GM19324 (cell line): Measurements from ENCODE around the gene PXT1.

Source experiments
- ATAC-seq: cut with Tn5 transposase; IDR thresholded peaks from one replicate; pipeline ENCODE4 v1.9.1; 2021; ENCODE audit warnings: mild to moderate bottlenecking, moderate library complexity; ENCODE audit not compliant: unreplicated experiment, low FRiP score

Gene PXT1

DNA sequence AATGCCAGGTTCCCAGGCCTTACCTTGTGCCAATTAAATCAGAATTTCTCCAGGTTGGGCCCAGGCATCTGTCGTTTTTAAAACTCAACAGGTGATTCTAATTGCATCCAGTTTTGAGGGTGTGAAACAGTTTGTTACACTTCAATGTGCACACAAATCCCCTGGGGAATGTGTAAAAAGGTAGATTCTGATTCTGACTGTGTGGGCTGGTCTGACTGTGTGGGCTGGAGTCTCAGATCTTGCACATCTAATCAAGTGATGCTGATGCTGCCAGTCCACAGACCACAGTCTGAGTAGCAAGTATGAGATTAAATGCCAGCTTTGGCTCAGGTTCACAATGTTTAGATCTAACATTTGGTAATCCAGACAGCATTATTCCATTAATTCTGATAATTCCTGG is 42.7 kb downstream of the PXT1 start:
- ATAC-seq: no peak

DNA sequence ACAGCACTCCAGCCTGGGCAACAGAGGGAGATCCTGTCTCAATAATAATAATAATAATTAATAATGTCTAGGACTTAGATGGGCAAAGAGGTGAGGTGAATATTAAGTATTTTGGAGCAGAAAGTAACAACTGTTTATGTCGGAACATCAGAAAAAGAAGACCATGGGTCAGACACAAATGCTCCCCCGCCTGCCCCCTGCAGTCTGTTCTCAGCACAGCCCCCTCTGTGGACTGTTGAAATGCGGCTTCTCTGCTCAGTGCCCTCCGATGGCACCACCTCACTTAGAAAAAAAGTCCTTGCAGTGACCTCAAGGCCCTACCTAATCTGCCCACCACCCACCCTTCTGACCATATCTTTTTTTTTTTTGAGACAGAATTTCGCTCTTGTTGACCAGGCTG is 50.0 kb downstream of the PXT1 start:
- ATAC-seq: no peak

DNA sequence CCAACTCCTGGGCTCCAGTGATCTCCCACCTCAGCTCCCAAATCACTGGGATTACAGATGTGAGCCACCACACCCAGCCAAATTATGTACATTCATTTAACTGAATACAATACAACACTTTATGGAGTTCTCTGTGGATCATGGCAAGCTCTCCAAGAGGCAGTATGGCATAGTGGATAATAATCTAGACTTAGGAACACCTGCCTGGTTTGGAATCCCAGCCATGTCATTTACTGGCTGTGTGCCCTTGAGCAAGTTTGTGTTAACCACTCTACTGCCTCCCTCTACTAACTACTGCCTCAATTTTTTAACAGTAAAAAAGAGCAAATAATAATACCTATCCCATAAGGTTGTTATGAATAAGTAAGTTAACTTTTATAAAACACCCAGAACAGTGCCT is 53.3 kb downstream of the PXT1 start:
- ATAC-seq: no peak

DNA sequence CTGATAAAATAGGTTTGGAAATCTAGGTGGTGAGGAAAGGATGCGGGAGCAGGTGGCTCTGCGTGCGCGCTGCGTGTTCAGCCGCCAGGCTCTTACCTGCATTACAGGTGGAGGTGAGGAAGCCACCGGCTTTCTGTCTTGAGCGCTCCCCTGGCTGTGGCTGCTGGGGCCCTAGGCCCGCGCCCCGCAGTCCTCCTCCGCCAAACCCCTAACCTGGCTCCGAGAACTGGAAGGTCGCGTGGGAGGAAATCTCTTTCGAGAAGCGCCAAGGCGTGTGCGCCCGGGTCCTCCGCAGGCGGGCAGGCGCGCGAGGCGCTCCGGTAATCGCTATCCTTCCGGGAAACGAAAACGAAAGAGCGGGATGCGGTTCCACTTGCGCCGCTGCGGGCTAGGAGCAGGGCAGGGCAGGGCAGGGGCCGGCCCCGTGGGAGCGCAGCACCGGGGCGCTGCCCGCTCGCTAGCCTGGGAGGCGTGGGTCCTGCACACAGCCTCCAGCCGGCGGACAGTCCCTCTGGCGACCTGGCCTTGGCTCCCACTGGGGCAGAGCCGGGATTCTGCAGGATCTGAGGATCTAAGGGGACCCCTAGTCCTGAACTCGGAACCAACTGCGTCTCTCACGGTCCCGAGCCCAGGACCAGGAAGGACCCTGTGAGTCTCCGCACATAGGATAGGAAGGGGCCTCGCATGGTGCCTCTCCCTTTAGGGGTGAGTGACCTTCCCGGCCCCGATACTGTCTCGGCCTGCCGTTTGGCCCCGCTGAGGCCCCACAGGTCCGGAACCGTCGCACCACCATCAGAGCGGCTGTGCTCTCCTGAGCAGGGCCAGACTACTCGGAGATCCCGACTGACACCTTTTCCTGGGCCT is 55.0 kb downstream of the PXT1 start, which contains the start of gene ETV7:
Gene ETV7, minus strand, starts transcription at position 230 of the 864 bp plus-strand sequence. Its CDS starts 128 bp downstream, at position 102.
- ATAC-seq: peak; percentile 58

DNA sequence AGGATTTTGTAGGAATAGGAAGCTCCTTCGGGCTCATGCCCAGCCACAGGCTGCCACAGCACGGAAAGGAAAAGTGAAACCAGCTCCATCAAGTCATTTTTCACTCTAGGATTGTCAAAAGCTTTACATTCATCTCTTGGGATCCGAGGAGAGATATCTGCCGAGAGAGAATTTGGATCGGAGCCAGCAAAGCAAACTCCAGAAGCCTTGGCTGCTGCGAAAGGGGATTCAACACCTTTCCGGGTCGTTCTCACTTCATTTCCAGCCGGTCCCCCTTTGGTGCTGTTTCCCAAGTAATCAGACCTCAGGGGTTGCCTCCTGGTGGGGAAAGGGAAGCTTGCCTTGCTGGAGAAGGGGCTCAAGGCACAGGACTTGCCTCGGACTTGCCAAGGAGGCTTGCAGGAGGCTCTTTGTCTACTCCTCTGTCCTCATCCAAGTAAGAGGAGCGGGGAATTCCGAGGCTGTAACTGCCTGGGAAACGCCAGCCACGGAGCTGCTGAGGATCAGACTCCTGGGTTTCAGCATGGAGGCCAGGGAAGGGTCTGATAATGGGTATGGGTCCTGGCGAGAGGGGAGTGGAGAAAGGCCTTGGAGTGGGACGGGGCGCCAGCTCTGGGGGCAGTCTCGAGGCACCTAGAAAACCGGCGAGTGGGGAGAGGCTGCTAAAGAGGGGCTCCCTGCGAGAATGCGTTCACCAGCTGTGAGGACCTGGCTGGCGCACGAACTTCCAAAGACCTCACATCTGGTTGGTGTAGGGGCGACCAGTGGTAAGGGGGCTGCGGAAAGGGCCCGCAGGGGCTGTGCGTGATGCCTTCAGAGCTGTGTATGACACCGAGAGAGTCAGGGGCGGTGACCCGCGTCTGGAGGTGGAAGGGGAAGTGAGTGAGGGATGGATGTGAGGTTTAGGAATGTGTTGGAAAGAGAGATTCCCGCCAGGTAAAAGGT is 55.9 kb downstream of the PXT1 start:
- peak; percentile 19 for ATAC-seq

DNA sequence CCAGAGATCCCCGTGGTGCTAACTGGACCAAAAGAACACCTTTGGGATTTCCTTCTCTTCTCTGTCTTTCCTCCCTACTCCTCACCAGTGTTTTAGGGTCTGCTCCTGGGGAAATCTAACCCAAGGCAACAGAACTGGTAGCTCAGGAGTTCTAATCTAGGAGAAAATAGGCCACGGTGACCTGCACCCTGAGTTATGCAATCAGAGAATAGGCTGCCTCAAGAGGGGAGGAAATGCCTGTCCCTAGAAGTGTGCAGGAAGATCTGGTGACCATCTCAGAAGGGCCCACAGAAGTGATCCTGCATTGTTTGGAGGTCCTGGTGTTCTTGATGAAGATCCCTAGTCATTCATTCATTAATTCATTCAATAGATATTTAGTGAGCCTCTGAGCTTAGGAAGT is 58.6 kb downstream of the PXT1 start:
- no peak for ATAC-seq

DNA sequence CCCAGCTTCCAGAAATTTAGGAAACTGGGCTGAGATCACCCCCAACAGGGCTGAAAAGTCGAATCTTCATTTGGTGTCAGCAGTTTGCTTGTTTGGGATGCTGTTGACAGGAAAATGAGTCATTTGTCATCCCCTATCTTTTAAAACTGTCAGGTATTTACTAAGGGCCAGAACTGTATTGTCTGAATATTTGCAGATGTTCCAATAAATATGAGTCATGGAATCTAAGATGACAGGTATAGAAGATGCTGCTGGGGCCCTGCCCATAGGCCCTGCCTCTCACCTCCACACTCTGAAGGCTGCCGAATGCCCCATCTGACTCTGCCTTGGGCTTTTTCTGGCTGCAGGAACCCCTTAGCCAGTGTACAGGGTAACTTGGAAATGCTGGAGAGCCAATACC is 59.0 kb downstream of the PXT1 start:
- no peak for ATAC-seq

DNA sequence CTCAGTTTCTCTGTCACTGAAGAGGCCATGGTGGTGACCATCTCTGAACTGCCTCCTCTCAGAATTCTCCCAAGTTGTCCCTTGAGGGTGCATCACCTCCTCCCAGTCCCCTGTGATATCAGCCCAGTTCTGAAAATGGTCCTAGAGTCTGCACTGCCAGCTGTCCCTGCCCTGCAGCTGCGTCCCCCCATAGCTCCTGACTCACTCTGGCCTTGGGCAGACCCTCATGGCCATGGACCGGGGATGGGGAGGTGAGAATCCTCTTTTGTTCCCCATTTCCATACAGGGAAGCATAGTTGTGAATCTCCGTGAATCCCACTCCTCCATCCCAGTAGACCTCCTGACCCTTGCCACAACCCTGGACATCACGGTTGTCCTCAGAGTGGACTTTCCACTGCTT is 59.7 kb downstream of the PXT1 start:
- ATAC-seq: no peak

DNA sequence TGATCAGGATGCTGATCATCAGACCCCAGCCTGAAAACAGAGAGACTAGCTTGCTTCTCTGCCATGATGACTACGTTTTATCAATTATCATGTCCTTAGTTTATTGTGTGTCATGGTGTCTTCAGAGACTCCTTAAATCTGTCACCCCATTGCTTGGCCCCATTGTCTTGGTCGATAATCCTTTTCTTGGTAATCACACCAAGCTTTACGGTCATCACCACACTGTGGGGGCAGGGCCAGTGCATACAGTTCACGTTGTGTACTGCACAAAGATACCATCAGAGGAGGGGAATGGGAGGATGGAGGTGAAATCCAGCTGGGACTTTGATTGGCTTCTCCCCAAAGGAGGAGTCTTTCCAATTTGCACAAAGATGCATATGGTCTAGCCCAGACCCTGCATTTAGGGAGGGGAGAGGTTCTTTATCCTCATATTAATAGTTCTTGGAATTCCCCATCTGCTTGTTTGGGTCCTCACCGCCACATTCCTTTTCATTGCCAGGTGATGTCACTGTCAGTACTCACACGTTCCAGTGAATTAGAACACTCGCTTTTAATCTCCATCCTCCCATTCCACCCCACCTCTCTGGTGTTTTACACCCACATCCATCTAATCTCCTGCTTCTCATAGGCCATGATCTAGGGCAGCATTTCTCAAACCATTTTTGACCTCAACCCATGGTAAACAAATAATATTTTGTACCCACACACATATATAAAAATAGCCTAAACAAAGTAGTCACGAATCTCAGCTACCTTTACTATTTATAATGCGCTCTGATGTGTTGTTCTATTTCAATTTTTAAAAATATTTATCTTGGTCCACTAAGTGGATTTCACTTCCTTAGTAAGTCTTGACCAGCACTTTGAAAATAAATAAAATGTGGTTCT is 60.9 kb downstream of the PXT1 start:
- peak; percentile 53 for ATAC-seq

DNA sequence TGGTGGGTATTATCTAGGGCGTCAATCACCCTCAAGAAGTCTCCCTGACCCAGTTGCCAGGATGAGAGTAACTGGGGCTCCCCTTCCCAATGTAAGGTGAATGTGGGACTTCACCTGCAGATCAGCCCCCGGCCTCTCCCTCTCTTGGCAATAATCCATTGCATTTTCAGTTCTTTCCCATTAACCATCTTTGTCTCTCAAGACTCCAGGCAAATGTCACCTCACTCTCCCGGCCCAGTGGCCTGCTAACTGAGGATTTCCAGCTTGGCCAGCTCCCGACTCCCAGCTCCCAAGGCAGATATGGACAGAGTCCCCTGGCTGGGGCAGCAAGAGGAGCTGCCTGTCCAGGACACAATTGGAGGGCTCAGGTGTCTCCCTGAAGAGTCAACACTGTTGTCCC is 62.5 kb downstream of the PXT1 start:
- no peak for ATAC-seq

DNA sequence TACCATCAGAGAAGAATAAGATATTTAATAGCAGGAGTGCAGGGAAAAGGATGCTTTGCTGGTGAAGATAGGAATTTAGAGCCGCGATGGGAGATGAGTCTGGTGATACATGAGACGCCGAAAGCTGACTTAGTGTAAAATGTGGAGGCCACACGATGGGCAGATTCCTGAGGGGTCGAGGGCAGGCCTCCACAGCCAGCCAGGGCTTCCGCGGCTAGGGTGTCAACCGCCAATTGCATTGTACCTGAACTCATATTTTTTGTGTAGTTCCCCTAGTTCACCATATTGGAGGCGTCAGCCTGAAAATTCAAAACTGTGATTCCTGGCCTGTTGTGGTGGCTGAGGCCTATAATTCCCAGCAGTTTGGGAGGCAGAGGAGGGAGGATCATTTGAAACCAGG is 63.7 kb downstream of the PXT1 start:
- ATAC-seq: no peak

DNA sequence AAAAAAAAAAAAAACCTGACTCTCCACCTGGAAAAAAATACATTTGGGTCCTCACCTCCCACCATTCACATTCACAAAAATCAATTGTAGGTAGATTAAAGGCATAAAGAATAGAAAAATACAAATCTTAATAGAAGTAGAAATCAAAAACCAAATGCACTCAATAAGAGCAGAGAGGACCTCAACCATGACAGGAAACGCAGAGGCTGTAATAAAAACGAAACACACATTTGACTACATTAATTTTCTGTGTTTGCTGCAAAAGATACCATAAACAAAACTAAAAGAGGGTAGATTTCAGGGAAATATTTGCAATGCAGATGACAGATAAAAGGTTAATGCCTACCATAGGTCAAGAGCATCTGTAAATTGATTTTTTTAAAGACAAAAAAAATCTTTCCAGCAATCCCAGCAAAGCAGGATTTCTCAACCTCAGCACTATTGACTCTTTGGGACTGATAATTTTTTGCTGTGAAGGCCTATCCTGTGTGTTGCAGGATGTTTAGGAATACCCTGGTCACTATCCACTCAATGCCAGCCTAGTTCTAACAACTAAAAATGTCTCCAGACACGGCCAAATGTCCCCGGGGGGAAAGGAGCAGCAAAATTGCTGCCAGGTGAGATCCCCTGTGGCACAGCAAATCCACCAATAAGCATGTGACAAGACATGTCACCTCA is 64.3 kb downstream of the PXT1 start:
- no peak for ATAC-seq

DNA sequence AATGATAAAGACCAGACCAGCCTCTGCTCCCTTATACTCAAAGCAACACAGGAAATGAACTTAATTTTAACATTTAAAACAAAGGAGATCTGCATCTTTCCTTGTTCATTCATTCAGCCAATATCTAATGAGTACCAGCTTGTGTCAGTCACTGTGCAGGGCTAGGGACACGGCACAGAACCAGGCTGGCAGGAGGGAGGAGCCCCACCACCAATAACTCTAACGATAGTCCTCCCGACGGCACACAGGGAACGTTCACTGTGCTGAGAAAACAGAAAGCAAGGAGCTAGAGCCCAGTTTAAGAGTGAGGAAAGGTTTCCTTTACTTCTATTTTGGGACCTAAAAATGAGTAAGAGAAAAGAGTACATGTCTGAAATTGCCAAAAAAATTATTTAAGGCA is 65.1 kb downstream of the PXT1 start:
- no peak for ATAC-seq

DNA sequence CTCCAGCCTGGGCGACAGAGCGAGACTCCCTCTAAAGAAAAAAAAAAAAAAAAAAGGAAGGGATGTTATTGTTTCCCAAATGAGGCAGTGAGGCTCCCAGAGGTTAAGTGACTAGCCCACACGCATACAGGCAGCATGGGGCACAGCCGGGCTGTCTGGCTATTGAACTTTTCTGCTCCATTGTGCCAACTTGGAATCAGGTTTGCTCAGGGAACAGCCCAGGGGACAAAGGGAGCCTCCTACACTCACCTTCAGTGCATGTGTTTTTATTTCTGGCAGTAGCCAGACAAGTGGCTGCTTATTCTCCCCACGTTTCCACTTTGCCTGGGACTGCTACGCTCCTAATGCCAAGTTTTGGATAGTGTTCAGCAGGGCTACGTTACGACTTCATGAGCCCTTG is 65.9 kb downstream of the PXT1 start:
- ATAC-seq: no peak

DNA sequence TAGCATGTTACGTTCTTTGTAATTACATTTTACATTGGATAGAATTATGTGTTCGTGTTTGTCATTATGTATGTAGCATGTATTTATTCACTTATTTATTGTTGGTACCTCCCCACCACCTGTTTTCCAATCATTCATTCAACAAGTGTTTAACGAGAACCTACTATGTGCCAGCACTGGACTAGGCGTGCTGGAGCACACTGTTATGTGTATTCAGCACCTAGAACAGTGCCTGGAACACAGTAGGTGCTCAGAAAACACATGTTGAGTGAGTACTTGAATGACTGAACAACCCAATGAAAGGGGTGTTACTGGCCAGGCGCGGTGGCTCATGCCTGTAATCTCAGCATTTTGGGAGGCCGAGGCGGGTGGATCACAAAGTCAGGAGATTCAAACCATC is 66.5 kb downstream of the PXT1 start:
- ATAC-seq: no peak

DNA sequence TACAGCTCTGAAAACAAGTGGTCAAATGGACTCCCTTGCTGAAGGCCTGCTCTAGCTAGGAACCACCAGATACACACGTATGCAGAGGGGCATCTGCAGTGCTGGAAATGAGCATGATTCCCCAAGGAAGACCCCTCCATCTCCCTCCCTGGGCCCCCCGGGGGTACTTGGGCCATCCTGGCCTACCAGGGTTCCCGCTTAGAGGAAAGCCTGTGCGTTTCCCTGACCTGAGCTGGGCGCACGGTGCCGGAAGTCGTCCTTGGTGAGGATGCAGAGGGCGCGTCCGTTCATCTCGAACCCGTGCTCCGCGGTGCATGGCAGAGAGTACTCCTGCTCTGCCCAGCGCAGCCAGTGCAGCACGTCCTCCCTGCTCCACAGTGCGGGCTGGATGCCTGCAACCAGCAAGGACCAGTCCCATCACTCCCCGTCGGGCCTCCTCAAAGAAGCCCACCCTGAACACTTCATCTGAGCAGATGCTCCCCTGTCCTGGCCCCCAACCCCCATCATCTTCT is 67.0 kb downstream of the PXT1 start:
- ATAC-seq: no peak

DNA sequence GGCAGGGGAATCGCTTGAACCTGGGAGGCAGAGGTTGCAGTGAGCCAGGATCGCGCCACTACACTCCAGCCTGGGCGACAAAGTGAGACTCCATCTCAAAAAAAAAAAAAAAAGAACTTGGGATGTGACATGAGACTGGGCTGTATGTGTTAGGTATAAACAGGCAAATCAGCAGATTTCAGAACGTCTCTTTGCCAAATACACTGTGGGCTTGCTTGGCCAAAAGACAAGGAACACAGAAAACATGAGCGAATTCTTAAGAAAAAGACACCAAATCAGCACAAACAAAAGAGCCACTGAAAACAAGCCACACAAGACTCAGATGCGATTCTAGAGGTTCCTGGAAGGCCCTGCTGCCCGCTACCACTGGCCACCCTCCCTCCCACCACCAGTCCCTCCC is 67.7 kb downstream of the PXT1 start:
- ATAC-seq: no peak

DNA sequence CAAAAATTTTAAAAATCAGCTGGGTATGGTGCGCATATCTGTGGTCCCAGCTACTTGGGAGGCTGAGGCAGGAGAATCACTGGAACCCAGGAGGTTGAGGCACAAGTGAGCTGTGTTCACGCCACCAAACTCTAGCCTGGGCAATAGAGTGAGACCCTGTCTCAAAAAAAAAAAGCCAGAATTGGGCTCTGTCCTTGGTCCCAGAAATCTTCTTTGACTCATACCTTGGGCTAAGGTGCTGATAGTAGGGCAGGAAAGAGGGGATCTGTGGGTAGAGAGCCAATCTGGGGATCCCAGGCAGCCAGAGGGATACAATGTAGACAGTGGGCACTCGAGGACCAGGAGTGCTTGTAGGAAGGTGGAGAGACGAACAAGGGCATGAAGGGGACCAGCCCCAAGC is 68.5 kb downstream of the PXT1 start:
- ATAC-seq: no peak

DNA sequence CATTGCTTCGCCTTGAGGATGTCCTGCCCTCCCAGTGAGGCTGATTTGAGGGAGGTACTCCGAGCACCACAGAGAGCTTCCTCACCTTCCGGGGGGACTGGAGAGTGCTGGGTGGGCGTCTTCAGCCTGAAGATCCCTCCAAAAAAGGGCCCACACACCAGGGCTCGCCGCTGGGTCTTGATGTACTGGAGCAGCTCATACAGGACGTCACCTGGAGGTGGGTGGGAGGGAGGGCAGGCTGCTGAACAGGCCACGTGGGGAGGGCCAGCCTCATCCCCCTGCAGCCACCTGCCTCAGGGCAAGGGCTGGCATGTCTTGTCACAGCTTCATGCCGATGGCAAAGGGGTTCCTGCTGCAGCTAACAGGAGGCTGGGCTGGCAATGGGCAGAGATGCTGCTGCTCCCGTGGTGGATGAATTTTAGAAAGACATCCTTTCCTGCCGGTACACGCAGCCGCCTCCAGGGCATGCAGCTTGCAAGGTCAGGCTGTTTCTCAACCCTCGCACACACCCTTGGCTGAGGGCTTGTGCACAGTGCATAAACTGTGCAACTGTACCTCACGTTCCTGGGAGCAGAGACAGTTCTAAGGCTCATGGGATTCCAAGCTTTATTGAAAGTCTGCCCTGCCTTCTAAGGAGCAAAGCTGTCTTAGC is 69.2 kb downstream of the PXT1 start:
- ATAC-seq: no peak
